Stimulated activated naive CD8-positive, alpha-beta T cell treated with anti-CD3 and anti-CD28 coated beads, Interleukin-15, Interleukin-2, amounts not matched to agents 100 ng/mL and 50 ng/mL, for 24 hours (primary cell): ENCODE data around the gene CCDC6.
A peak's percentile ranks its signal among the peaks of the same experiment; 100 is the strongest.

Experiments used
- H3K27ac Mint-ChIP-seq: one replicate; pipeline ENCODE4 v1.8.0; 2021; ENCODE audit warnings: mild to moderate bottlenecking, mixed read lengths
- H3K27me3 Mint-ChIP-seq: one replicate; pipeline ENCODE4 v1.8.0; 2021; ENCODE audit warnings: mixed read lengths
- H3K36me3 Mint-ChIP-seq: one replicate; pipeline ENCODE4 v1.8.0; 2021; ENCODE audit warnings: low read depth, mixed read lengths
- H3K4me1 Mint-ChIP-seq: one replicate; pipeline ENCODE4 v1.8.0; 2021; ENCODE audit warnings: low read depth, mixed read lengths
- H3K4me3 Mint-ChIP-seq: one replicate; pipeline ENCODE4 v1.8.0; 2021; ENCODE audit warnings: mild to moderate bottlenecking, mixed read lengths
- H3K9me3 Mint-ChIP-seq: one replicate; pipeline ENCODE4 v1.8.0; 2021; ENCODE audit warnings: mixed read lengths

Gene CCDC6

GRCh38 chr10:59913547-59914237, 7.3 kb upstream of the CCDC6 start:
- H3K9me3 Mint-ChIP-seq, result peaks cover 5% of the 10 kb centered on the region
- H3K4me1 Mint-ChIP-seq, result peaks cover 10% of the 10 kb centered on the region
- peaks cover 11% of the 10 kb centered on the region for H3K27me3 Mint-ChIP-seq

GRCh38 chr10:59910867-59911266, 4.5 kb upstream of the CCDC6 start:
- H3K4me3 Mint-ChIP-seq, result no peak overlapping the region
- peaks cover 5% of the 10 kb centered on the region for H3K36me3 Mint-ChIP-seq
- peaks cover 5% of the 10 kb centered on the region for H3K9me3 Mint-ChIP-seq
- peaks cover 29% of the 10 kb centered on the region for H3K4me1 Mint-ChIP-seq
- H3K27ac Mint-ChIP-seq, result no peak overlapping the region
- peaks cover 6% of the 10 kb centered on the region for H3K27me3 Mint-ChIP-seq

More at GRCh38 chr10:59913547-59914237, 7.3 kb upstream of the CCDC6 start:
- Mint-ChIP-seq H3K4me3 (no peak overlapping the region), H3K27ac (no peak overlapping the region), H3K36me3 (peaks cover 5% of the 10 kb centered on the region)

GRCh38 chr10:59909815-59910214, 3.5 kb upstream of the CCDC6 start:
- H3K27me3 Mint-ChIP-seq, result peaks cover 6% of the 10 kb centered on the region
- peaks cover 32% of the 10 kb centered on the region for H3K4me1 Mint-ChIP-seq
- no peak overlapping the region for H3K4me3 Mint-ChIP-seq
- peak overlapping the region; percentile 36 for H3K27ac Mint-ChIP-seq
- peaks cover 11% of the 10 kb centered on the region for H3K36me3 Mint-ChIP-seq
- peaks cover 5% of the 10 kb centered on the region for H3K9me3 Mint-ChIP-seq

- Mint-ChIP-seq H3K27me3 (peaks cover 2% of the 10 kb centered on the region), H3K27ac (peak overlapping the region; percentile 99), H3K4me1 (peaks cover 42% of the 10 kb centered on the region), H3K9me3 (peaks cover 1% of the 10 kb centered on the region), H3K36me3 (peaks cover 16% of the 10 kb centered on the region), H3K4me3 (peak overlapping the region; percentile 95)
Measured at GRCh38 chr10:59908808-59909143, 2.4 kb upstream of the CCDC6 start.

GRCh38 chr10:59907918-59908807, 1.8 kb upstream of the CCDC6 start:
- Mint-ChIP-seq H3K9me3 (no peaks in the 10 kb centered on the region), H3K27ac (peak overlapping the region; percentile 99), H3K4me3 (peak overlapping the region; percentile 95), H3K27me3 (no peaks in the 10 kb centered on the region), H3K4me1 (peaks cover 48% of the 10 kb centered on the region), H3K36me3 (peaks cover 21% of the 10 kb centered on the region)

GRCh38 chr10:59907537-59907917, 1.2 kb upstream of the CCDC6 start:
- Mint-ChIP-seq H3K4me1 (peaks cover 55% of the 10 kb centered on the region), H3K36me3 (peaks cover 27% of the 10 kb centered on the region), H3K27me3 (no peaks in the 10 kb centered on the region), H3K27ac (peak overlapping the region; percentile 99), H3K4me3 (peak overlapping the region; percentile 95), H3K9me3 (no peaks in the 10 kb centered on the region)

- H3K4me1 Mint-ChIP-seq, result peaks cover 68% of the 10 kb centered on the region
- peaks cover 42% of the 10 kb centered on the region for H3K36me3 Mint-ChIP-seq
- H3K27ac Mint-ChIP-seq, result peak overlapping the region; percentile 97
- no peaks in the 10 kb centered on the region for H3K27me3 Mint-ChIP-seq
- H3K9me3 Mint-ChIP-seq, result no peaks in the 10 kb centered on the region
- H3K4me3 Mint-ChIP-seq, result peak overlapping the region; percentile 95
Measured at GRCh38 chr10:59905731-59906416, 482 bp downstream of the CCDC6 start.

GRCh38 chr10:59905066-59905730, 1.2 kb downstream of the CCDC6 start:
- H3K4me3 Mint-ChIP-seq, result peak overlapping the region; percentile 95
- H3K36me3 Mint-ChIP-seq, result peaks cover 45% of the 10 kb centered on the region
- H3K9me3 Mint-ChIP-seq, result no peaks in the 10 kb centered on the region
- peak overlapping the region; percentile 97 for H3K27ac Mint-ChIP-seq
- peaks cover 75% of the 10 kb centered on the region for H3K4me1 Mint-ChIP-seq
- H3K27me3 Mint-ChIP-seq, result no peaks in the 10 kb centered on the region

- Mint-ChIP-seq H3K4me1 (peaks cover 78% of the 10 kb centered on the region), H3K27ac (peak overlapping the region; percentile 97), H3K4me3 (peak overlapping the region; percentile 95)
Measured at GRCh38 chr10:59904426-59905065, 1.8 kb downstream of the CCDC6 start.

GRCh38 chr10:59903871-59904270, 2.5 kb downstream of the CCDC6 start:
- H3K27me3 Mint-ChIP-seq, result no peaks in the 10 kb centered on the region
- peaks cover 80% of the 10 kb centered on the region for H3K4me1 Mint-ChIP-seq
- H3K27ac Mint-ChIP-seq, result peak overlapping the region; percentile 50

More at GRCh38 chr10:59904426-59905065, 1.8 kb downstream of the CCDC6 start:
- no peaks in the 10 kb centered on the region for H3K27me3 Mint-ChIP-seq
- no peaks in the 10 kb centered on the region for H3K9me3 Mint-ChIP-seq
- peaks cover 52% of the 10 kb centered on the region for H3K36me3 Mint-ChIP-seq

GRCh38 chr10:59902016-59902415, 4.3 kb downstream of the CCDC6 start:
- H3K4me3 Mint-ChIP-seq, result no peak overlapping the region

More at GRCh38 chr10:59903871-59904270, 2.5 kb downstream of the CCDC6 start:
- H3K36me3 Mint-ChIP-seq, result peaks cover 59% of the 10 kb centered on the region
- peak overlapping the region; percentile 95 for H3K4me3 Mint-ChIP-seq
- H3K9me3 Mint-ChIP-seq, result no peaks in the 10 kb centered on the region

GRCh38 chr10:59901470-59901869, 4.9 kb downstream of the CCDC6 start:
- H3K27ac Mint-ChIP-seq, result no peak overlapping the region
- no peaks in the 10 kb centered on the region for H3K27me3 Mint-ChIP-seq
- peaks cover 78% of the 10 kb centered on the region for H3K4me1 Mint-ChIP-seq
- peaks cover 70% of the 10 kb centered on the region for H3K36me3 Mint-ChIP-seq
- H3K9me3 Mint-ChIP-seq, result no peaks in the 10 kb centered on the region
- no peak overlapping the region for H3K4me3 Mint-ChIP-seq

More at GRCh38 chr10:59902016-59902415, 4.3 kb downstream of the CCDC6 start:
- Mint-ChIP-seq H3K9me3 (no peaks in the 10 kb centered on the region), H3K4me1 (peaks cover 76% of the 10 kb centered on the region), H3K27me3 (no peaks in the 10 kb centered on the region), H3K27ac (no peak overlapping the region), H3K36me3 (peaks cover 66% of the 10 kb centered on the region)

- H3K27ac Mint-ChIP-seq, result no peak overlapping the region
- peaks cover 88% of the 10 kb centered on the region for H3K4me1 Mint-ChIP-seq
- H3K4me3 Mint-ChIP-seq, result no peak overlapping the region
- peaks cover 79% of the 10 kb centered on the region for H3K36me3 Mint-ChIP-seq
- H3K27me3 Mint-ChIP-seq, result no peaks in the 10 kb centered on the region
- no peaks in the 10 kb centered on the region for H3K9me3 Mint-ChIP-seq
Measured at GRCh38 chr10:59900048-59900727, 6.2 kb downstream of the CCDC6 start.
